ENCODE data around the gene CEP83. TPM values are rescaled to one million over a fixed set of nuclear protein-coding genes. Genes with fewer than 3 reads are reported as not detected.
"Not testable (repeated sequence)": the region's sequence is repeated elsewhere in the genome, so short reads cannot be mapped to it uniquely, and the experiment has no call there.

Gene CEP83
- total RNA-seq, 1 donor, result 11.8 TPM

- DNase-seq (ENCODE audit: low read depth in 2 of 3, low spot score in 2 of 3), result peak in 1 of 3 donors; percentile 12
Measured at GRCh38 chr12:94384030-94384429, 75.6 kb downstream of the CEP83 start.

- DNase-seq (ENCODE audit: low read depth in 2 of 3, low spot score in 2 of 3), result no peak
Measured at GRCh38 chr12:94380507-94380906, 79.2 kb downstream of the CEP83 start.

- no peak for DNase-seq (ENCODE audit: low read depth in 2 of 3, low spot score in 2 of 3)
Measured at GRCh38 chr12:94379479-94380113, 80.1 kb downstream of the CEP83 start.

- DNase-seq (ENCODE audit: low read depth in 2 of 3, low spot score in 2 of 3), result no peak
Measured at GRCh38 chr12:94377599-94377998, 82.1 kb downstream of the CEP83 start.

GRCh38 chr12:94374124-94374523 lies 85.5 kb downstream of the CEP83 start:
- DNase-seq (ENCODE audit: low read depth in 2 of 3, low spot score in 2 of 3), result no peak

GRCh38 chr12:94372461-94372860 lies 87.2 kb downstream of the CEP83 start:
- no peak for DNase-seq (ENCODE audit: low read depth in 2 of 3, low spot score in 2 of 3)

- DNase-seq (ENCODE audit: low read depth in 2 of 3, low spot score in 2 of 3), result no peak
Measured at GRCh38 chr12:94362653-94363052, 97.0 kb downstream of the CEP83 start.

- no peak for DNase-seq (ENCODE audit: low read depth in 2 of 3, low spot score in 2 of 3)
Measured at GRCh38 chr12:94359761-94360160, 99.9 kb downstream of the CEP83 start.

GRCh38 chr12:94353130-94353529 lies 106.5 kb downstream of the CEP83 start:
- no peak for DNase-seq (ENCODE audit: low read depth in 2 of 3, low spot score in 2 of 3)

- no peak for DNase-seq (ENCODE audit: low read depth in 2 of 3, low spot score in 2 of 3)
Measured at GRCh38 chr12:94340573-94340972, 119.1 kb downstream of the CEP83 start.

- DNase-seq (ENCODE audit: low read depth in 2 of 3, low spot score in 2 of 3), result no peak
Measured at GRCh38 chr12:94338006-94338794, 121.5 kb downstream of the CEP83 start.

- DNase-seq (ENCODE audit: low read depth in 2 of 3, low spot score in 2 of 3), result peak in 1 of 3 donors; percentile 12
Measured at GRCh38 chr12:94336211-94336925, 123.3 kb downstream of the CEP83 start.

- peak in 2 of 3 donors; percentile 18 to 64 for DNase-seq (ENCODE audit: low read depth in 2 of 3, low spot score in 2 of 3)
Measured at GRCh38 chr12:94333396-94333795, 126.3 kb downstream of the CEP83 start.

- peak in 2 of 3 donors; percentile 7 to 35 for DNase-seq (ENCODE audit: low read depth in 2 of 3, low spot score in 2 of 3)
Measured at GRCh38 chr12:94329366-94329765, 130.3 kb downstream of the CEP83 start.

- DNase-seq (ENCODE audit: low read depth in 2 of 3, low spot score in 2 of 3), result no peak
Measured at GRCh38 chr12:94327809-94328208, 131.9 kb downstream of the CEP83 start.

- peak in 1 of 3 donors; percentile 4 for DNase-seq (ENCODE audit: low read depth in 2 of 3, low spot score in 2 of 3)
Measured at GRCh38 chr12:94326727-94327126, 132.9 kb downstream of the CEP83 start.

GRCh38 chr12:94326234-94326633 lies 133.4 kb downstream of the CEP83 start:
- DNase-seq (ENCODE audit: low read depth in 2 of 3, low spot score in 2 of 3), result no peak

- no peak for DNase-seq (ENCODE audit: low read depth in 2 of 3, low spot score in 2 of 3)
Measured at GRCh38 chr12:94322346-94322745, 137.3 kb downstream of the CEP83 start.

GRCh38 chr12:94320109-94320508 lies 139.6 kb downstream of the CEP83 start:
- peak in 1 of 3 donors; percentile 16 for DNase-seq (ENCODE audit: low read depth in 2 of 3, low spot score in 2 of 3)

GRCh38 chr12:94318181-94318580 lies 141.5 kb downstream of the CEP83 start:
- DNase-seq (ENCODE audit: low read depth in 2 of 3, low spot score in 2 of 3), result no peak

- DNase-seq (ENCODE audit: low read depth in 2 of 3, low spot score in 2 of 3), result not testable (repeated sequence)
Measured at GRCh38 chr12:94316600-94316999, 143.1 kb downstream of the CEP83 start.
